ENCODE measurements around the gene CSE1L. TPM values are rescaled to one million over a fixed set of nuclear protein-coding genes. Genes with fewer than 3 reads are reported as not detected.
"Not testable (repeated sequence)": the region's sequence is repeated elsewhere in the genome, so short reads cannot be mapped to it uniquely, and the experiment has no call there.

The CSE1L gene
- polyA plus RNA-seq, 12 donors = 35.7 to 77.6 (median 70.7) TPM; not detected in 1

DNA sequence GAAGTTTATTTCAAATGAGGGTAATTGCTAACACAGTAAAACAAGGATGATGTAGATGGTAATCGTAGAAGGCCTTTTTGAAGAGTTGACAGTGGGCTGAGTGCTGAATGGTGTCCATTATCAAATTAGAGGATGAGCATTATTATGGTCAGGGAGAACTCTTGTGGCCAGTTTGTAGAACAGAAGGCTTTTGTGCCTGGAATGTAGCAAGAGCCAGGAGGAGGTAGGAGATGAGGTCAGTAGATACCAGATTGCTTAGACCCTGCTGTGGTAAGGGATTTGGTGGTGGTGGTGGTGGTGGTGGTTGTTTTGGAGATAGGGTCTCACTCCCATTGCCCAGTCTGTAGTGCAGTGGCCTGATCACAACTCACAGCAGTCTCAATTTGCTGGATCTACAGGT lies 6.2 kb downstream of the CSE1L start:
- no peak for DNase-seq

DNA sequence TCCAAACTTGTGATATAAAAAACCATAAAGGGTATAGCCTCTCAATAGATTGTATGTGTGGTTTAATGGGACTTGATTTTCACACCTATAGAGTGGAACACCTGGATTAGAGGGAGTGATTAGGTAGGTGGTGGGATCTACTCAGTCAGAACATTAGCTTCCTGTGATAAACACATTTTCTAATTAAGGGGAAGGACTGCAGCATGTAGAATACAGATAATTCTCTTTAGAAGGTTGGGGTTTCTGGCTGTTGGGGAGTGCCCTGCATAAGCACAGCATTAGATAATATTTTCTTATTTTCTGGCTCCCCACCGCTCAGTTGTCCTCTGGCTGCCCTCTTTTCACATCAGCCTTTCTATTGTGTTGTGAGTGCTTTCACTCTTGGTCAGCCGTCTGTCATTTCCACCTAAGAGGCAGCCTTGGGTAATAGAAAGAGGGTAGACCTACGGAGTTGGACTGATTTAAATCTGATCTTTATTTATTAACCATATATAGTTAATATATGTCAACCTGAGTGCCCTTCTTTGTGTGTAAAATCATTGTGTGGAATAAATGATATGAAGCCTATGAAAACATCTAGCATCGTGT lies 8.0 kb downstream of the CSE1L start:
- DNase-seq = no peak

DNA sequence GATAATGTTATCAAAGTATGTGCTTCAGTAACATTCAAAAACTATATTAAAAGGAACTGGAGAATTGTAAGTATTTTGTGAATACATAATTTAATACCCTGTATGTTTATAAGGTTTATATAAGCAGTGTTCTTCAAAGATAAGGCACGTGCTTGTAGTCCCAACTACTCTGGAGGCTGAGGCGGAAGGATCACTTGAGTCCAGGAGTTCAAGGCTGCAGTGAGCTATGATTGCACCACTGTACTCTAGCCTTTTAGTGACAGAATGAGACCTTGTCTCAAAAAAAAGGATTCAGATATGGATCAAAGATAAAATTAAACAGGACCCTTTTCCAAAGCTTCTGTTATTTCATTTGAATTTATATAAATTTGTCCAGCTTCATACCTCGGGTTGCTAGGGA lies 17.2 kb downstream of the CSE1L start:
- DNase-seq = no peak

DNA sequence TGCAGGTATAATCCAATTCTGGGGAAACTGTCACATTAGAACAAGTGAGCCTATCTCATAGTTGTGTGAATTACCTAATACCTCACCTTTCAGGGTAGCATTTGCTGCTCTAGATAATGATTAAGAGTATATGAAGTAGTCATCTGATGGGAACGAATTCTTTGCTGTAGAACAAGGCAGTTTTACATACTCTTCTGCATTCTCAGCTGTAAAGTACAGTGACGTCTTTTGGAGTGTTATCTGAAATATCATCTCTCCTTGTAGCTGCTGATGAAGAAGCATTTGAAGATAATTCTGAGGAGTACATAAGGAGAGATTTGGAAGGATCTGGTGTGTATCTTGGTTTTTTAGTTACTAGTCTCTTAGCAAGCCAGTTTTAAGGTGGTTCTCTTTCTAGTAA lies 28.4 kb downstream of the CSE1L start:
- no peak for DNase-seq

DNA sequence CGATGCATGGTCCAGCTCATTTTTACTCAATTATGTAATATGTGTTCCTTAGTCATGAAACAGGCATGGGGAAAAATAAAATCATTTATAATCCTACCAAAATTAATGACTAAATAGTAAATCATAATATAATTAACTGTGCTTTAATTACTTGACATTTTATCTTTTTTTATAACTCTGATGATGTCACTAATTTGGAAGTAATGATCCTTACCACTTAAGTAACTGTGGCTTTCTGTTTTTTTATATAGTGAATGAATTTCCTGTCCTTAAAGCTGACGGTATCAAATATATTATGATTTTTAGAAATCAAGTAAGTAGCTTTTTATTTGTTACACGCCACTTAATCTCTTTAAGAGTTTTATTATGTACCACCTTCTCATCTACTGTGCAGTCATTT lies 32.2 kb downstream of the CSE1L start:
- no peak for DNase-seq

DNA sequence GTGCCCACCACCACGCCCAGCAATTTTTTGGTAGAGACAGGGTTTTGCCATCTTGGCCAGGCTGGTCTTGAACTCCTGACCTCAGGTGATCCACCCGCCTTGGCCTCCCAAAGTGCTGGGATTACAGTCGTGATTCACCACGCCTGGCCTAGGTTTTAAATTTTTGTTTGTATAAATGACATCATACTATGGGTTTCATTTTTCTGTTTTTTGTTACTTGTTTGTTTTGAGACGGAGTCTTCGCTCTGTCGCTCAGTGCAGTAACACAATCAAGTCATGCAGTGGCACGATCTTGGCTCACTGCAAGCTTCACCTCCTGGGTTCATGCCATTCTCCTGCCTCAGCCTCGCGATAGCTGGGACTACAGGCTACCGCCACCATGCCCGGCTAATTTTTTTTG lies 36.2 kb downstream of the CSE1L start:
- not testable (repeated sequence) for DNase-seq

DNA sequence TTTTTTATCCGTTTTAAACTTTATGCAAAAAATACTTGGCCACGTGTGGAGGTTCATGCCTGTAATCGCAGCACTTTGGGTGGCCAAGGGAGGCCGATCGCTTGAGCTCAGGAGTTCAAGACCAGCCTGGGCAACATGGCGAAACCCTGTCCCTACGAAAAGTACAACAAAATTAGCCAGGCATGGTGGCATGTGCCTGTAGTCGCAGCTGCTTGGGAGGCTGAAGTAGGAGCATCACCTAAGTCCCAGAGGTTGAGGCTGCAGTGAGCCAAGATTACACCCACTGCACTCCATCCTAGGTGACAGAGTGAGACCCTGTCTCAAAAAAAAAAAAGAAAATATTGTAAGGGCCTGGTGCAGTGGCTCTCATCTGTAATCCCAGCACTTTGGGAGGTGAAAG lies 45.0 kb downstream of the CSE1L start:
- no peak for DNase-seq

DNA sequence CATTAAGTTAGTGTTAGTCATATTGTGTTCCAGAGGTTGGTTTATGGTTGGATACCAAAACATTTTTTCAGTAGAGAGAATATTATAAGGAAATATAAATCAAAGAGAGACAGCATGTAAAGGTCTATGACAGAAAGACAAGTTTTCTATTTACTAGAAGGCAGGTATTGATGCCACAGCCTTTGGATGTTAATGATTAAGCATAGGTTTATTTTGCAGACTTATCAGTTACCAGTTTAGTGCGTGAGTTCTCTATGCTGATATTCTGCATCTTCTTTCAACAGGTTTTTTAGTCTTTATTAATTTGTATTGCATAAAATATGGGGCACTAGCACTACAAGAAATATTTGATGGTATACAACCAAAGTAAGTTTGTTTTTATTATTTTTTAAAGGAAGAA lies 45.6 kb downstream of the CSE1L start:
- DNase-seq = no peak

DNA sequence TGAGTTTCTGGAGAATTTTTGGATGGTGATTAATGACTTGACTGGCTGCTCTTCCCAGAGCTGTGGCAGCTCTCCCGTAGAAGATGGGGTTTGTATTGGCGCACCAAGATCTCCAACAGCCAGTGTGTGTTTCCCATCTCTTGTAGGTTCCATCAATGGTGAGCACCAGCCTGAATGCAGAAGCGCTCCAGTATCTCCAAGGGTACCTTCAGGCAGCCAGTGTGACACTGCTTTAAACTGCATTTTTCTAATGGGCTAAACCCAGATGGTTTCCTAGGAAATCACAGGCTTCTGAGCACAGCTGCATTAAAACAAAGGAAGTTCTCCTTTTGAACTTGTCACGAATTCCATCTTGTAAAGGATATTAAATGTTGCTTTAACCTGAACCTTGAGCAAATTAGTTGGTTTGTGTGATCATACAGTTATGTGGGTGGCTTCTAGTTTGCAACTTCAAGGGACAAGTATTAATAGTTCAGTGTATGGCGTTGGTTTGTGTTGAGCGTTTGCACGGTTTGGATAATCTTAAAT lies 50.2 kb downstream of the CSE1L start:
- DNase-seq = no peak

DNA sequence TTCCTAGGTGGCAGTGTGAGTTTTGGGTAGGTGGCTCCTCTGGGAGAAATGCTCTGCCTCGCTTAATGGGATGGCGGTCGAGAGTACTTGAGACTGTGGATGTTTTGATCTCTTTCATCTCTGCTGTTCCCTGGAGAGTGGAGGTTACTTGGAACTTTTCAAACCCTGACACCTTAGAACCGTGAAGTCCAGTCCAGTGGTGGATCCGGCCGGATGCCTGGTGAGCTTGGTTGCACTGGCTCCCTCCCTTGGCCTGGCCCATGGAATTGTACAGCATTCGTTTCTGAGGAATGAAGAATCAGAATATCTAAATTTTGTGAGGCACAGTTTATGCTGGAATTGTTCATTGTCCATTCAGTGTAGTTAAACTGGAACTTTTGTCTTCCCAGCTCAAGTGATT lies 51.0 kb downstream of the CSE1L start:
- DNase-seq = no peak

DNA sequence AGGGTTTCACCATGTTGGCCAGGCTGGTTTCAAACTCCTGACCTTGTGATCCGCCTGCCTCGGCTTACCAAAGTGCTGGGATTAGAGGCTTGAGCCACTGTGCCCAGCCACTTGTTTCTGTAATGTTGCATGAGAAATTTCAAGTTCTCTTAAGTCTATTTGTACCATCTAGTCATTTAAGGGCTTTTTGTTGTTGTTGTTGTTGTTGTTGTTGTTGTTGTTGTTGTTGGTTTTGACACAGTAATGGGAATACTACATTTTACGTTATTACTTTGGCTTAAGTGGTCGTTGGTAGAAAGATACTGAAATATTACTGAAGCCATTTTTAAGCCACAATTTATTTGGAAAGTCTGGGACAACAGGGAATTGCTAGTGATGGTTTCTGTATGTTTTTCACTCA lies 52.0 kb downstream of the CSE1L start:
- no peak for DNase-seq

DNA sequence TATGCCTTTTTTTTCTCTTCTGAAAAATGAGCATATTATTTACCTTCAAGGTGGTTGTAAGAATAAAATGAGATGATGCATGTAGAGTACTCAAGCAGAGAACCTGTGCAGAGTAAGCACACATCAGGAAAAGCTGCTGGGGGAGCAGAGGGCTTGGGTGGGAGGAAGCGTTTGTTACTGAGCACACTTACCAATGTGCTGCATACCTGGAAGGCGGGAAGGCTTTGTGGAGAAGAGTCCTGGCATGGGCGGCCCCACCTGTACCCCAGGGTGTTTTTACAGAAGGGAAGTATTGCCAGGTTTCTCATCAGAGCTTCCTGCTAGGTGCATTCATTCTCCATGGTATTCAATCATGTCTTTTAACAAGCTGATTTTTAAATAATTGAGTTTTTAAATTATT lies 52.9 kb downstream of the CSE1L start:
- DNase-seq = no peak

DNA sequence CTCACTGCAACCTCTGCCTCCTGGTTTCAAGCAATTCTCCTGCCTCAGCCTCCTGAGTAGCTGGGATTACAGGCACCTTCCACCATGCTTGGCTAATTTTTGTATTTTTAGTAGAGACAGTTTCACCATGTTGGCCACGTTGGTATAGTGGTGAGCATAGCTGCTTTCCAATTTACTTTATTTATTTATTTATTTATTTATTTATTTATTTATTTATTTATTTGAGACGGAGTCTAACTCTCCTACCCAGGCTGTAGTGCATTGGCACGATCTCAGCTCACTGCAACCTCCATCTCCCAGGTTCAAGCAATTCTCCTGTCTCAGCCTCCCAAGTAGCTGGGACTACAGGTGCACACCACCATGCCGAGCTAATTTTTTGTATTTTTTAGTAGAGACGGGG lies 54.2 kb downstream of the CSE1L start:
- DNase-seq = not testable (repeated sequence)

DNA sequence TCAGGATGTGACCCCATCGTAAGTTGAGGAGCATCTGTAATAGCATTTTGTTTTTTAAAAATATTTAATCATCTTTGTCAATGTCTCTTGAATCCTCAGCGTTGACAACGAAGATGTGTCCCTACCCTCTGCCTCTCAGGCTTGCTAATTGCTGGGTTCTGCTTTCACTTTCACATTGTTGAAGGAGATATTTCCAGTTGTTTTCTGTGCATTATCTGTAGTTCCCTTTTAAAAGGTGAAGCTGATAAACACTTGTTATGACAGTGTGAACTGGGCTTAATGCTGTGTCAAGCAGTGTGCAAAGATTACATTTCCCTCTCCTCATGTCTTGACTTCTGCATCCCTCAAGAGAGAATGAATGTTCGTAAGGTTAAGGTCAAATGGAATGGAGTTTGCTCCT lies 54.9 kb downstream of the CSE1L start:
- DNase-seq = no peak

DNA sequence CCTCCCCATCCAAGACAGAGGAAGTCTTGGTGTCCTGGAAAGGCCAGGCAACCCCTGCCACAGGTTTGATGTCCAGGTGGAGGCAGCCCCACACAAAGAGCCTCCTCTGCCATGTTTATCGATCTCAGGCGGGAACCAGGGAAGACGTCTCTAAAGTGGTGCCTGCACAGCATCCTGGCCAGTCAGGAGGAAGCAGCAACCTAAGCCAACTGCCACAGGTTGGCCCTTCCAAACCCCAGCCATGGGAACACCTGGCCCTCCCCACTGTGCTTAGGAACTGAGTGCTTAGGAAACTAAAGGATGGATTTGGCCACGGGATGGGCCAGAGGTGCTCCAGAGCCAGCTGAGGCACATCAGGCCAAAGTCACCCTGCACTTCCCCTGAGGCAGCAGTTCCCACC lies 56.9 kb downstream of the CSE1L start:
- DNase-seq = no peak

DNA sequence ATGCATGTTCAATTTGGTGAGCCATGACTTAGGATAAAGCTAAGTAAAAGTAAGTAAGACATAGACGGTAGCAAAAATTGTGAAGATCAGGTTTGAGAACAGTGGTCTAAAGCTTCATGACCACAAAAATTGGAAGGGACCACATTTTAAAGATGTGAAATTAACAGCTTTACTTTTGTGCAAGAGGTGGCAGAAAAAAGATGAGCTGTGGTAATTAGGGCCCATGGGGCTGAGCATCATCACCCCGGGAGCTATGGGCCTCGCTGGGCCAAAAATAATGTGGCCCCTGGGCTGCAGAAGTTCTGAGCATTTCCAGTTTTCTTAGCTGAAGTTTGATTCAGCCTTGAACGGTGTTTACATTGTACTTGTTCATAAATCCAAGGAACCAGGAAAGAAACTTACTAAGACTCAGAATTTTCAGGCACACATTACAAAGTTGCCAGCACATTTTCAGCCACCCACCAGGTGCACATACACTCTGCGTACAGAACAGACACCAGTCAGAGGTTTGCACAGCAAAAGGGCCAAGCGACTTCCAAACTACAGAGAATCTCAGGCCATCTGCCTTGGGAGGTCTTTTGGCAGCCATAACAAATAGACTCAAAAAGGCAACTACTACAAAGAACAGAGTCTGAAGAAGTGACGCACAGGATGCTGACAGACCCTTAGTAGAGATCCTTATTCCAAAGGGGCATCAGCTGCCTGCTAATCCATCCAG lies 57.7 kb downstream of the CSE1L start:
- DNase-seq = no peak

DNA sequence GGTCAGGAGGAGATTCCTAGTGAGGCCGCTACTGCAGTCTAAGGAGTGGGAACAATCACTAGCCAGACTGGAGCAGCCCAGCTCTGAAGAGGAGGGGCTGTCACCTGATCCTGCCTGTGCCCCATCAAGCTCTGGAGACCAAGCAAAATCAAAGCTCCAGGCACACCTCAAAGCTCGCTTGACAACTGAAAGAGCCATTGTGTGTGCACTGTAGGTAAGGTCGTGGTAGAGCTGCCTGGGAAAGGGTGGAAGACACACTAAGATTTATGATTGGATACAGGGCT lies 58.2 kb downstream of the CSE1L start:
- DNase-seq = no peak

DNA sequence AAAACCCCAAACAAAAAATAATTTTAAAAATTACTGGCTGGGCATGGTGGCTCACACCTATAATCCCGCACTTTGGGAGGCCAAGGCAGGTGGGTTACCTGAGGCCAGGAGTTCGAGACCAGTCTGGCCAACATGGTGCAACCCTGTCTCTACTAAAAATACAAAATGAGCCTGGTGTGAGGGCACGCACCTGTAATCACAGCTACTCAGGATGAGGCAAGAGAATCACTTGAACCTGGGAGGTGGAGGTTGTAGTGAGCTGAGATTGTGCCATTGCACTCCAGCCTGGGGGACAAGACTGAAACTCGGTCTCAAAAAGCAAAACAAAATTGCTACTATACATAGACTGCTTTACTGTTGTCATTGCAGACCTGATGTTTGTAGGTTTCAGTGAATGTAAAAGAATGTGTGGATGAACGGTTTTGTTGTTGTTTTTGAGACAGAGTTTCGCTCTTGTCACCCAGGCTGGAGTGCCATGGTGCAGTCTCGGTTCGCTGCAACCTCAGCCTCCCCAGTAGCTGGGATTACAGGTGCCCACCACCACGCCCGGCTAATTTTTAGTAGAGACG lies 59.0 kb downstream of the CSE1L start:
- not testable (repeated sequence) for DNase-seq

DNA sequence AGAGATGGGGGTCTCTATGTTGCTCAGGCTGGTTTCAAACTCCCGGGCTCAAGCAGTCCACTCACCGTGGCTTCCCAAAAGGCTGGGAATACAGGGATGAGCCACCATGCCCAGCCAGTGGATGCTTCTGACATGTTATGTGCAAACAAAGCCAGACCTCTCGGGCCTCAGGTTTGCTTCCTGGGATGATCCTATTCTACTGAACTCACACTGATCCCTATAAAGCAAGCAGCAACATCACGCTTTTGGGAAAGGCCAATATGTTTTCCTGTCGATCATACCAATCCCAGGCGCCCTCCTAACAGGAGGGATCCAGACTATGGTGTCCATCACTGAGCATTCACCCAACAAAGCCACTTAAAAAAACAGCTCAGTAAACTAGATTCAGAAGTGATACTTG lies 60.2 kb downstream of the CSE1L start:
- no peak for DNase-seq

DNA sequence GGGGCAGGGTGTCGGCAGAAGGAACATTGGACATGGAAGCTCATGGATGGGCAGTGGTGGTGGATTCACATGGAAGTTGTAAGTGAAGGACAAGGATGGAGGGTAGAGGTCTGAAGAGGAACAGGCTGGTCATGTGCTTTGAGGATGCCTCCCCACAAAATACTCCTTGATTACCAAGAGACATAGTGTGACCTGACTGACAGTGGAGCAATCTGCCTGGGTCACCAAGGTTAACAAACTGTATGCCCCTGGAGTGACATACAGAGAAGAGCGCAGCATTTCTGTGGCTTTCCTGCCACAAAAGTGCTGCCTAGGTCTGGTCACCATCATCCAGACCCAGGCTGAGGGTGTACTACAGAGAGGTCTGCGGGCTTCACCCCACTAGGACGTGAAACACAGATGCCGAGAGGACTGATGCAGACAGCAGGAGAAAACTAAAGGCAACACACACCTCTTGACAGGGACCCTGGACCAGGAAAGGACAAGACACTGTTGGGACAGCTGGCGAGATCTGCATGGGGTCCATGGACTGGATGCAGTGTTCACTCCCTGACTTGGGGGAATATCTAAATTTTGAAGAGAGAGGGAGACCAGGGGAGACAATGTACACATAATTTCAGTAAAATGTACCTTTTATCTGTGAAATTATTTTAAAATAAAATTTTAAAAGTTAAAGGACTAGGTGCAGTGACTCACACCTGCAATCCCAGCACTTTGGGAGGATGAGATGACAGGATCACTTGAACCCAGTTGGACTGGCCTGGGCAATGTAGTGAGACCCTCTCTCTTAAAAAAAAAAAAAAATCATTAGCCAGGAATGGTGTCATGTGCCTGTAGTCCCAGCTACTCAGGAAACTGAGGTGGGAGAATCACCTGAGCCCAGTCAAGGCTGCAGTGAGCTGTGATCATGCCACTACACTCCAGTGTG lies 64.9 kb downstream of the CSE1L start:
- DNase-seq = no peak

DNA sequence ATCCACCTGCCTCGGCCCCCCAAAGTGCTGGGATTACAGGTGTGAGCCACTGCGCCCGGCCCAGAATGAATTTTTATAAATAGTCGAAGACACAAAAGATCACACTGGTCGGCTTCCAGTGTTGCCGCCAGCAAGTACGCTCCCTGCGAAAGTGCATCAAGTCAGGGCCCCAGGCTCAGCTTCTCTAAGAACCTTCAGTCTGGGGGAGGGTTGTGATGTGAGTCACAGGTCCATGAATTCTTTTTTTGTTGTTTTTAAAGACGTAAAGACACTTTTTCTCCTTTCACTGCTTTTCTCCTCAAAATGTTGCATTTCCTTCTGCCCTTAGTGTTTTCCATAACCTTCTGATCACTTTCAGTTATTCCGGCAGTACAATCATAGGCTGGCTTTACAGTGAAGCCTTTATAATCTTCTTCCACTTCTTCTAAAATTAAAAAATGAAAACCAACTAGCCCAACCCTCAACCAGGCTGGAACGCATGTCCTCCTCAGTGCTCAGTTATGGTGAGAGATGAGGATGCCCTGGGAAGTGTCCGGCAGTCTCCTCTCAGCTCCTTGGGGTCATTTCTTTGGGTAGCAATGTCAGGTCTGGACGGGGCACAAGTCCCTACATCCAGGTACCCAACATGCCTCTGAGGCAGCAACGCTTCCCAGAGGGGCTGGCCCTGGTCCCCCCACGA lies 66.6 kb downstream of the CSE1L start:
- no peak for DNase-seq

DNA sequence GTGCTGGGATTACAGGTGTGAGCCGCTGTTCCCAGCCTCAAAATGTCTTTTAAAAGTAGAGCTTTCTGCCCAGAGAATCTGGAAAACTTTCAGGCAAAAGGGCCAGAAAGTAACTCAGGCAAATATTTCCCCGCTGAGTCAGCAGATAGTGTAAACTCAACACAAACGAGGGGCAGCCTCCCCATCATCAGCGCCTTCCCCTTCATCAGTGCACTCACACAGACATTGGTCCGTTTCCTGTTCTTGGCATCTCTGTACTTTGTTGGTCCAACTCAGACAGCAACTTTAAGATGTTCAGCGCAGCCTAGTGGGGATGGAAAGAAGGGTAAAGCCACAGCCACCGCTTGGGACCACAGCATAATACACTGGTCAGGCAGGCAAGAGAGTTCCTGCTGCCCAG lies 69.5 kb downstream of the CSE1L start:
- DNase-seq = no peak
